SK-N-DZ (cell line): ENCODE results near the gene TLE2.
"Not testable (repeated sequence)": the region's sequence is repeated elsewhere in the genome, so short reads cannot be mapped to it uniquely, and the experiment has no call there.

Source experiments
- DNase-seq: peaks from one replicate; pipeline ENCODE4 v3.0.0-alpha.2; 2015; ENCODE audit warnings: low spot score

Gene TLE2

DNA sequence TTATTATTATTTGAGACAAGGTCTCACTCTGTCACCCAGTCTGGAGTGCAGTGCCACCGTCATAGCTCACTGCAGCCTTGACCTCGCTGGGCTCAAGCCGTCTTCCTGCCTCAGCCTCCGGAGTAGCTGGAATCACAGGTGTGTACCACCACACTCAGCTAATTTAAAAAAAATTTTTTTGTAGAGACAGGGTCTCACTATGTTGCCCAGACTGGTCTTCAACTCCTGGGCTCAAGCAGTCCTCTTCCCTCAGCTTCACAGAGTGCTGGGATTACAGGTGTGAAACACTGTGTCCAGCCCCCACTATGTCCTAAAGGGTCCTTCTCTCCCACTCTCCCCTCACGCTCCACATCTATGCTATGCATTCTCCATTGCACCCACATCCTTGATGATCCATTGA lies 9.1 kb upstream of the TLE2 start:
- no peak for DNase-seq

- not testable (repeated sequence) for DNase-seq
These were observed 8.0 kb upstream of the TLE2 start for GRCh38 chr19:3036977-3037544.

GRCh38 chr19:3036119-3036976 lies 7.3 kb upstream of the TLE2 start:
- peak; percentile 92 for DNase-seq

DNA sequence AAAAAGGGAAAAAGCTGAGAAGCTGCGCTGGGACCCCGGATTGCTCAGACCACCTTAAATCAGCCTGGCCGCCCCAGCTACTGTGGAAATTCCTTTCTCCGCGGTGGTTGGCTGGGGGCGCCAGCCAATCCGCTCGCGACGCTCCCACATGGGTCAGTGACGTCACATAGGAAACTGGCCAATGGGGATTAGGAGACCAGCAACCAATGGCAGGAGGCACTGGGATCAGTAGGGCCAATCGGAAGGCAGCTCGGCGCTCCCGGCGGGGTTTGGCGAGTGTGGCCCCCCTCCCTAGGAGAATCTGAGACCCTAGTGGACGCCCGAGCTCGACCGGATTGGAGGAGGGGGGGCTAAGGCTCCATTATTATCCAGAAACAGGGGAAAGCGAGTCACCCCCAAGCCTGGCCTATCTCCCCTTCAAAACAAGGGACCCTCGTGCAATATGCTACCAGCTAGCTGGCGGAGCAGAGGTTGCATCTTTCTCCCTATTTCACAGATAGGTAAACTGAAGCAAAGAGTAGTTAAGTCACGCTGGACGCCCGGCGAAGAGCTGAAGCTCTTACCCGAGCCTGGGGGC lies 6.5 kb upstream of the TLE2 start:
- DNase-seq, result peak; percentile 98

DNA sequence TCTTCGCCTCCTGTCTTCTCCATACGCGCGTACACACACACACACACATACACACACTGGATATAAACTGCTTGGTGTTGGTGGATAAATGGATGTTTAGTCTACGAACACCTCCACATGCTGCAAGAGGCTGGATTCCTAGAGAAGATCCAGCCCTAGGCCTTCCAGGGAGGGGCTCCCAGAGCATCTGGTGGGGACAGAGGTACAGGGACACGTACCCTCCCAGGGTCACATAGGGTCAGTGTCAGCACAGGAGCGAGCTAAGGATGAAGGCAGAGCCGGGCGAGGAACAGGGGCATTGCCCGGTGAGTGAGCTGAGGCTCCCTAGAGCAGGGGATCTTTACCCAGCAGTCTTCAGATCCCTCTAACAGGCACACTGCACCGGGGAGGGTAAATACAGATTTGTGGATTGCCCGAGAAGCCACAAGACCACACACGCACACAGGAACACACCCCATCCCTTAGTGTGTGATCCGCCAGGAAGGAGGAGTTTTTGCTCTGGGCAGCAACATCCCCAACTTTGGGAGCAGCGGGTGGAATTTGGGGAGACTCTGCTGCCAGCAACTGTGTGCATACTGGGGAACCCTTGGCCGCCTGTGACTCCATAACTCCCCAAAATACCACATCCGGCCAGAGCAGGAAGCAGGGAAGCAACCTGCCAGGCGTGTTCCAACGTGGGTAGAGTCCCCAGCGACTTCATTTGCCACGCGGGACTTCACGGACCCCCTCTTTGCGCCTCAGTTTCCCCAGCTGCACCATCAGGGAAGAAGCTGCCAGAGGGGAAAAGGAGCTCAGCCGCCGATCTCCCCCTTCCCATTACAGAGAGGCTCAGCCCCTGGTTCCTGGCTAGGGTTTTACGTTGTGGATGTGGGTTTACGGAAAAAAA lies 5.8 kb upstream of the TLE2 start:
- peak; percentile 38 for DNase-seq

- no peak for DNase-seq
These were observed 5.3 kb upstream of the TLE2 start for GRCh38 chr19:3034406-3034655.

- no peak for DNase-seq
These were observed 4.7 kb upstream of the TLE2 start for GRCh38 chr19:3033595-3034405.

DNA sequence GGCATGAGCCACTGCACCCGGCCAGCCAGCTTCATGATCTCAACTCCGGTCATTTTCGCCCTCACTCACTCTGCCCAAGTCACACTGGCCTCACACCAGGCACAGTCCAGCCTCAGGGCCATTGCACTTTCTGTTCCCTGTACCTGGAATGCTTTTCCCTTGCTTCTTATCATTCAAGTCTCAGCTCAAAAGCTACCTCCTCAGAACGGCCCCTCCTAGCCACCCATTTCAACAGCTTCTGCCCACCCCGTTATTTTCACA lies 2.5 kb upstream of the TLE2 start:
- DNase-seq, result no peak

GRCh38 chr19:3028305-3029064 lies 595 bp downstream of the TLE2 start:
- no peak for DNase-seq

DNA sequence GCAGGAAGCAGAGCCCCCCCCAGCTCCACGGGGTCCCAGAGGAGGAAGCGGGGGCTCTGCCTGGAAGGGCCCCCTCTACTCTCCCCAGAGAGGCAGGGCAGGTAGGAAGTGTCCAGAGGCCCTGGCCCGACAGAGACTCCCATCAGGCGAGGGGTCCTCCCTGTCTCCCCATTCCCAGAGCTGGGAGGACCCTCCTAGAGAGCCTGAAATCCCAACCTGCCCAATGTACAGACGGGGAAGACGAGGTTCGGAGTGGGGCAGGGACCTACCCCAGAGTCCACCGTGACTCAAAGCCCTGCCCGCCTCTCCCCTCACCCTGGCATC lies 1.1 kb downstream of the TLE2 start:
- DNase-seq, result no peak

DNA sequence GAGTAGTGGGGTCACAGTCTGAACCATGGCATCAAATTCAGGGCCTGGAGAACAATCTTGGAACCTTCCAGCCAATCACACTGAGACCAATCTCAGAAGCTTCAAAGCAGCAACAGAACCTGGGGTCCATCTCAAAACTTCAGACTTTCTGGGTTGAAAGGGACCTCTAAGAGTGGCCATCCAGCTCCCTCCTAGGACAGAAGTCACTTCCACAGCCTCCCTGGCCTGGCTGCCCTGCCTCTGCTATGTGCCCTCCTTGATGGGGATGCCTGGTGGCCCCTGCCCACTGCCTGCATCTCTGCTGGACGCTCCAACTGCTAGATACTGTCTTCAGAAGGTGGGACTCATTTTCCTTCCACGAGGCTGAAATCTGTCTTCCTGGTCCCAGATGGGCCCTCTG lies 1.8 kb downstream of the TLE2 start:
- no peak for DNase-seq

DNA sequence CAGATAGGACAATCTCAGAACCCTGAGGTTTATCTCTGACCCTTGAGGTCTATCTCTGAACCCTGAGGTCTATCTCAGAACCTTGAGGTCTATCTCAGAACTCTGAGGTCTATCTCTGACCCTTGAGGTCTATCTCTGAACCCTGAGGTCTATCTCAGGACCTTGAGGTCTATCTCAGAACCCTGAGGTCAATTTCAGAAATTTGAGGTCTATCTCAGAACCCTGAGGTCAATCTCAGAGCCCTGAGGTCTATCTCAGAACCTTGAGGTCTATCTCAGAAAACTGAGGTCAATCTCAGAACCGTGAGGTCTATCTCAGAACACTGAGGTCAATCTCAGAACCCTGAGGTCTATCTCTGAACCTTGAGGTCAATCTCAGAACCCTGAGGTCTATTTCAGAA lies 2.3 kb downstream of the TLE2 start:
- no peak for DNase-seq

DNA sequence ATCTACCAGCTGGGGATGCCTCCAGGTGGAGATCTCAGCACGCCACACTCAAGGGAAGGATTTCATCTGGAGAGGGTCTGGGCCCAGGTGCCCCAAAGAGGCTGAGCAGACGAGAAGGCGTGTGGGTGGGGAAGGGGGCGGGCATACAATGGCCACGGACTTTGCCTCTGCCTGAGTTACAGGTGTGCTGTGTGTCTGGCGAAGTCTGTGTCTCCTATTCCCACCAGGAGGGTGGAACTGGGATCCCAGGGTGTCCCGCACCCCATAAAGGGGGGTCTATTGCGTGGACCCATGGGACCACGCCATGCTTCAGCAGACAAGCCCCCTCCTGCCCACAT lies 3.6 kb downstream of the TLE2 start:
- no peak for DNase-seq

DNA sequence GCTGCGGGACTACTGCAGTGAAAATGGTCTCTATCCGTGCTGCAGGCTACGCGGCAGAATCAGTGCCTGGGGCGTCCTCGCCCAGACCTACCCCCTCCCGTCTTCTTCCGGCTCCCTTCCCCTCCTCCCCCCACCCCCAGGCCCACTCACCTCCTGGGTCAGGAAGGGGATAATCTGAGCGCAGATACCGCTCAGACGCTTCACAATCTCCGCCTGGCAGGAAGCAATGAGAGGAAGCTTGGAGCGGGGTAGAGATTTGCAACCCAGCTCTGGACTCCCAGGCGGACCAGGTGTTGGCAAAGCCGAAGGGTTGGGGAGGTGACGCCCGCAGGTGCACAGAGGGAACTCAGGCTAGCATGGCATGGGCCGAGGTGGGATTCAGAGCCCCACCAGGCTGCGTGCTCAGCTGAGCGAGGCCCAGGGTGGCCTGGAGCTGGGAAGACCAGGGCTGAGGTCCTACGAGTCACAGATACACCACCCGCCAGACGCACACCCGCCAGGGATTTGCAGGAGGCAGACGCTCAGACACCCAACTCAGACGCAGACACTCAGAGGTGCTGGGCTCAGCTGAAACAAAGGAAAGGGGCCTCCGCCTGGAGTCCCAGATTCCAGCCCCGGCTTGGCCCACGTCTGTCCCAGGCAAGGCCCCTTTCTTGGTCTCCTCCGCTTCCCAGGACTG lies 4.1 kb downstream of the TLE2 start:
- DNase-seq, result peak; percentile 37

DNA sequence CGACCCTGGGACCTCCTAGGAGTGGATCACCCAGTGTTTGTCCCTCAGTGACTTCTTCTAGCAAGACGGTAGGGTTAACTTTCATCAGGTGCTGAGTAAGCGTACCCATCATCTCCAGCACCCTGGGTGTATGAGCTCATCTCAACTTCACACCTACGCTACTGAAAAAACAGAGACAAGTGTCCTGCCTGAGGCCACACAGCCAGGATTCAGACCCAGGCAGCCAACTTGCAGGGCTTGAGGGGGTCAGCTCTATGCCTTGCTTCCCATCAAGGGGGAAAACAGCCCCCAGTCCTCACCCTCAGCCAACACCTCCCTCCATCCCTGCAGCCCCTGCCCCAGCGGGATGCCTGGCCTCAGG lies 4.6 kb downstream of the TLE2 start:
- no peak for DNase-seq

DNA sequence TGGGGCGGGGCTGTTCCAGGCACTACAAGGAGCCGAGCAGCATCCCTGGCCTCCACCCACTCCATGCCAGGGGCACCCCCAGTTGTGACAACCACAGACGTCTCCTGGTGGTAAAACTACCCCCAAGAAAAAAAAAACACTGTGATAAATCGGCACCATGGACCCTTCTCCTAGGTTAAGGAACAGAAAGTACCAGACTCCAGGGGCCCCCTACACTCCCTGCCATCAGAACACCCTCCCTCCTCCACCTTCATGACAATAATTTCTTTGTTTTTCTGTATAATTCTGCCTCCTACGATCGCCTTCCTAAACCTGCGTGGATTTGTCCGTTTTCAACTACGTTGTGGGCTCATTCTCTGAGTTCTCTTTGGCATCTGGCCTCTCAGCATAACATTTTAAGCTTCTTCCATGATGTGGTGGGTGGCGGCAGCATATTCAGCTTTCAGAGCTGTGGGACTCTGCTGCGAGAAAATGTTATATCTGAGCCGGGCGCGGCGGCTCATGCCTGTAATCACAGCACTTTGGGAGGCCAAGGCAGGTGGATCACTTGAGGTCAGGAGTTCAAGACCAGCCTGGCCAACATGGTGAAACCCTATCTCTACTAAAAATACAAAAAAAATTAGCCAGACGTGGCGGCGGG lies 8.6 kb downstream of the TLE2 start:
- no peak for DNase-seq

GRCh38 chr19:3019211-3019854 lies 9.7 kb downstream of the TLE2 start:
- no peak for DNase-seq

GRCh38 chr19:3017923-3018322 lies 11.2 kb downstream of the TLE2 start:
- no peak for DNase-seq

- no peak for DNase-seq
These were observed 13.7 kb downstream of the TLE2 start for GRCh38 chr19:3015126-3016057.
